HEK293T (cell line): ENCODE measurements around the gene ANKRD13B.

Source experiments
- CTCF ChIA-PET: fragments of 350-600 bp; formaldehyde crosslinking; extraction: SDS; loops from one replicate; lab custom pipeline; 2021; ENCODE audit warnings: antibody characterized with exemption, inconsistent platforms; lab: Yijun Ruan, JAX
- POLR2A ChIA-PET: fragments of 350-600 bp; formaldehyde crosslinking; extraction: SDS; loops from one replicate; lab custom pipeline; 2020; ENCODE audit warnings: antibody characterized with exemption, inconsistent platforms; lab: Yijun Ruan, JAX
- DNase-seq: peaks from one replicate; pipeline ENCODE4 v3.0.0; 2012; ENCODE audit warnings: mixed read lengths; ENCODE audit errors: extremely low spot score
- ARNT ChIP-seq: fragments of 450-650 bp; IDR thresholded peaks from 2 replicates; pipeline ENCODE4 v1.6.1; 2017; ENCODE audit warnings: mild to moderate bottlenecking
- BHLHE40 ChIP-seq: fragments of 450-650 bp; IDR thresholded peaks from 2 replicates; pipeline ENCODE4 v1.6.1; 2016; ENCODE audit warnings: mild to moderate bottlenecking, moderate library complexity, borderline replicate concordance
- CTBP1 ChIP-seq: fragments of 450-650 bp; IDR thresholded peaks from 2 replicates; pipeline ENCODE4 v1.6.1; 2016; ENCODE audit warnings: borderline replicate concordance
- ELF4 ChIP-seq: fragments of 450-650 bp; IDR thresholded peaks from 2 replicates; pipeline ENCODE4 v1.6.1; 2017; ENCODE audit warnings: antibody characterized with exemption
- FOXA1 ChIP-seq: fragments of 450-650 bp; IDR thresholded peaks from 2 replicates; pipeline ENCODE4 v1.6.1; 2016; ENCODE audit warnings: mild to moderate bottlenecking
- FOXK2 ChIP-seq: fragments of 450-650 bp; IDR thresholded peaks from 2 replicates; pipeline ENCODE4 v1.6.1; 2016; ENCODE audit warnings: mild to moderate bottlenecking
- FOXM1 ChIP-seq: fragments of 450-650 bp; IDR thresholded peaks from 2 replicates; pipeline ENCODE4 v1.6.1; 2017; ENCODE audit warnings: mild to moderate bottlenecking, borderline replicate concordance
- HDGF ChIP-seq: fragments of 450-650 bp; IDR thresholded peaks from 2 replicates; pipeline ENCODE4 v1.6.1; 2017; ENCODE audit warnings: antibody characterized with exemption, borderline replicate concordance
- L3MBTL2 ChIP-seq: fragments of 450-650 bp; conservative IDR thresholded peaks from 2 replicates; pipeline ENCODE4 v1.6.1; 2016; ENCODE audit warnings: mild to moderate bottlenecking
- LEF1 ChIP-seq: fragments of 450-650 bp; IDR thresholded peaks from 2 replicates; pipeline ENCODE4 v1.6.1; 2017; ENCODE audit warnings: mild to moderate bottlenecking, borderline replicate concordance
- NFRKB ChIP-seq: fragments of 450-650 bp; IDR thresholded peaks from 2 replicates; pipeline ENCODE4 v1.6.1; 2016; ENCODE audit warnings: mild to moderate bottlenecking, moderate library complexity
- PKNOX1 ChIP-seq: fragments of 450-650 bp; IDR thresholded peaks from 2 replicates; pipeline ENCODE4 v1.6.1; 2016
- SP1 ChIP-seq: fragments of 450-650 bp; IDR thresholded peaks from 2 replicates; pipeline ENCODE4 v1.6.1; 2017
- SUZ12 ChIP-seq: fragments of 450-650 bp; IDR thresholded peaks from 2 replicates; pipeline ENCODE4 v1.6.1; 2016; ENCODE audit warnings: mild to moderate bottlenecking
- TARDBP ChIP-seq: fragments of 450-650 bp; IDR thresholded peaks from 2 replicates; pipeline ENCODE4 v1.6.1; 2016
- ZNF384 ChIP-seq: fragments of 450-650 bp; IDR thresholded peaks from 2 replicates; pipeline ENCODE4 v1.6.1; 2016

ANKRD13B gene

GRCh38 chr17:29633886-29634285 is 41.0 kb downstream of the ANKRD13B start:
- ChIA-PET POLR2A (no interaction called here), CTCF (interaction anchor here (0.5 kb wide), 1 partner anchor 306 kb away, joined by 10 read pairs; no protein-coding TSS in a partner anchor)
- no peak for DNase-seq
- TF ChIP-seq FOXM1 (no peak), CTBP1 (no peak), LEF1 (no peak), TARDBP (no peak), FOXK2 (no peak), SUZ12 (no peak), HDGF (no peak), PKNOX1 (no peak), NFRKB (no peak), FOXA1 (no peak), L3MBTL2 (no peak), BHLHE40 (no peak), SP1 (no peak), ARNT (no peak), ELF4 (no peak), ZNF384 (no peak)

- no peak for DNase-seq
- ChIA-PET CTCF (interaction anchor here (0.7 to 5.7 kb wide), 5 partner anchors 14 to 291 kb away, joined by 3 to 51 read pairs (median 7); no protein-coding TSS in a partner anchor), POLR2A (interaction anchor here (1.4 to 1.7 kb wide), 4 partner anchors 17 to 121 kb away, joined by 3 to 6 read pairs (median 5); partner anchors contain the start of genes ANKRD13B and CORO6)
- TF ChIP-seq SUZ12 (no peak), NFRKB (no peak), FOXK2 (no peak), L3MBTL2 (no peak), FOXM1 (no peak), FOXA1 (no peak), ELF4 (no peak), PKNOX1 (no peak), LEF1 (no peak), TARDBP (no peak), CTBP1 (no peak), HDGF (no peak), ZNF384 (no peak), SP1 (no peak), BHLHE40 (no peak), ARNT (no peak)
Measured at GRCh38 chr17:29640413-29640812, 47.5 kb downstream of the ANKRD13B start.

- ChIA-PET POLR2A (interaction anchor here (1.4 kb wide), 1 partner anchor 18 kb away, joined by 3 read pairs; the partner anchor contains the start of gene CORO6), CTCF (interaction anchor here (2.2 to 5.7 kb wide), 2 partner anchors 138 to 290 kb away, joined by 25 to 51 read pairs; no protein-coding TSS in a partner anchor)
- DNase-seq = no peak
- TF ChIP-seq ZNF384 (no peak), SP1 (no peak), FOXK2 (no peak), CTBP1 (no peak), TARDBP (no peak), FOXM1 (no peak), LEF1 (no peak), NFRKB (no peak), BHLHE40 (no peak)
Measured at GRCh38 chr17:29640981-29641642, 48.2 kb downstream of the ANKRD13B start.

GRCh38 chr17:29642171-29642611 is 49.3 kb downstream of the ANKRD13B start:
- DNase-seq = peak; percentile 50
- ChIA-PET POLR2A (interaction anchor here (1.2 to 1.4 kb wide), 2 partner anchors 19 kb away, joined by 3 to 4 read pairs; partner anchors contain the start of gene CORO6), CTCF (interaction anchor here (5.7 kb wide), 1 partner anchor 137 kb away, joined by 51 read pairs; no protein-coding TSS in a partner anchor)
- TF ChIP-seq FOXM1 = no peak
- no peak for TF ChIP-seq ARNT
- TF ChIP-seq LEF1 = no peak
- TF ChIP-seq HDGF = no peak
- no peak for TF ChIP-seq FOXK2
- TF ChIP-seq CTBP1 = peak; percentile 81; the same call in 1 of the 2 replicates
- no peak for TF ChIP-seq L3MBTL2
- no peak for TF ChIP-seq FOXA1
- TF ChIP-seq NFRKB = no peak
- TF ChIP-seq BHLHE40 = no peak
- TF ChIP-seq SUZ12 = no peak
- no peak for TF ChIP-seq ELF4
- TF ChIP-seq ZNF384 = peak; percentile 54
- peak; percentile 97 for TF ChIP-seq PKNOX1
- TF ChIP-seq TARDBP = no peak
- TF ChIP-seq SP1 = no peak

GRCh38 chr17:29643817-29644160 is 50.9 kb downstream of the ANKRD13B start:
- TF ChIP-seq CTBP1 = no peak
- TF ChIP-seq SP1 = no peak
- no peak for TF ChIP-seq ZNF384
- TF ChIP-seq TARDBP = no peak
- no peak for TF ChIP-seq HDGF
- no peak for TF ChIP-seq SUZ12
- TF ChIP-seq PKNOX1 = no peak
- no peak for TF ChIP-seq FOXA1
- no peak for TF ChIP-seq ARNT
- TF ChIP-seq FOXM1 = no peak
- no peak for TF ChIP-seq ELF4
- TF ChIP-seq LEF1 = no peak
- TF ChIP-seq BHLHE40 = no peak
- no peak for TF ChIP-seq NFRKB
- TF ChIP-seq FOXK2 = no peak
- no peak for TF ChIP-seq L3MBTL2
- ChIA-PET POLR2A (no interaction called here), CTCF (interaction anchor here (1.0 to 5.7 kb wide), 3 partner anchors 135 to 452 kb away, joined by 3 to 51 read pairs (median 3); no protein-coding TSS in a partner anchor)
- no peak for DNase-seq
